RWPE1 (cell line): ENCODE data around the gene CYB5D1.
A peak's percentile ranks its signal among the peaks of the same experiment; 100 is the strongest.

Experiments
- CTCF ChIA-PET: fragments of 350-600 bp; sonication (Branson Sonifier 250); formaldehyde crosslinking; extraction: SDS; loops from one replicate; lab custom pipeline; 2021; lab: Yijun Ruan, JAX
- POLR2A ChIA-PET: fragments of 400-600 bp; formaldehyde crosslinking; extraction: SDS; loops from one replicate; lab custom pipeline; 2020; ENCODE audit warnings: antibody characterized with exemption; ENCODE audit not compliant: low non-redundant PET; lab: Yijun Ruan, JAX
- DNase-seq: peaks from one replicate; pipeline ENCODE4 v3.0.0; 2012; ENCODE audit warnings: low spot score
- H3K27ac ChIP-seq: fragments of 450-650 bp; 2 replicates; pipeline ENCODE4 v1.5.1; 2017
- CTCF ChIP-seq: fragments of 450-650 bp; conservative IDR thresholded peaks from 2 replicates; pipeline ENCODE4 v1.5.1; 2017; ENCODE audit warnings: low read depth, mild to moderate bottlenecking

Gene CYB5D1

GRCh38 chr17:7875804-7876370 lies 18.1 kb downstream of the CYB5D1 start:
- no peak for DNase-seq
- H3K27ac ChIP-seq: no peak overlapping the region
- no peak for TF ChIP-seq CTCF
- ChIA-PET POLR2A (no interaction called here), CTCF (no interaction called here)

DNA sequence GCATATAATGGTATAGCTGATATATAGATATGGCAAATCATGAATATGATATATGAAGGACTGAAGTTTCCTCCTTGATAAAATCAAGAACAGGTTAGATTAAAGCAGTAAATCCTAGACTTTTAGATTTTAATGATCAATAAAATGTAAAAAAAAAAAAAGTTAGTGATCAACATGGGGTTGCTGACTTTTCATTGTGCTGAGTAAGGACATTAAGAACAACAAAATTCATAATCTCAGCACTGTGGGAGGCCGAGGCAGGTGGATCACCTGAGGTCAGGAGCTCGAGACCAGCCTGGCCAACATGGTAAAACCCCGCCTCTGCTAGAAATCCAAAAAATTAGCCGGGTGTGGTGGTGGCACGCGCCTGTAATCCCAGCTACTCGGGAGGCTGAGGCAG lies 20.4 kb downstream of the CYB5D1 start:
- no peak for TF ChIP-seq CTCF
- DNase-seq: no peak
- no peak overlapping the region for H3K27ac ChIP-seq
- ChIA-PET CTCF (interaction anchor here (0.6 kb wide), 1 partner anchor 1143 kb away, joined by 3 read pairs; no protein-coding TSS in a partner anchor), POLR2A (no interaction called here)

DNA sequence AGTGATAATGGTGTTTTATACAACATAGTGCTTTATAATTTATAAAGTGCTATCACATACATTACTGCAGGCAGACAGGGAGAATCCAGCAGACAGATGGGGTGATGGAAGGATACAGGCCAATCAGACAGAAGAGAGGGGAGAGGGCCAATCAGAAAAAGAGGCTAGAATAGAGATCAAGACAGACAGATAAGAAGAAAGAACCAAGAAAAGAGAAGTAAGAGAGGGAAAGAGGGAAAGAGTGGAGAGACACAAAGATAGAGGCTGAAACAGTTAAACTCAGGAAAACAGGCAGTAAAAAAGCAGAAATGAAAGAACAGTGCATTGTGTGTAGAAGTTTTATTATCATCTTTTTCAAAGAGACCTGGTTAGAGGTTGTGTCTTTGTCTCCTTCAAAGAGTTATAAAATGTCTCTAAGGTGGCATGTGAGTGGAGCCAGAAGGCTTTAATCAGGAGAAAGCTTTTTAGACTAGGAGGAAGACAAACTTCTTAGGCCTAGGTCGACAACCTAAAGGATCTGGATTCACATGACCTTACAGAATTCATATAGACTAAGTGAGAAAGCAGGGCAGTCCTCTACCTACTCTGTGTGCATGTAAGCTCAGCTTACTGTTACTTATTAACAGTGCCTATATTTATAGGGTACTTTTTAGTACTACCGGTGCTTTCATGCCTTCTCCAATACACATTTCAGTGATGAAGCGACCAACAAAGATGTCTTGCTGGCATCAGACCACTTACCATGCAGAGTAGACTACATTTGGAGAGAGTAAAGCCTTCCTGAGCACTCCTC lies 22.5 kb downstream of the CYB5D1 start:
- no peak overlapping the region for H3K27ac ChIP-seq
- no peak for TF ChIP-seq CTCF
- DNase-seq: no peak
- CTCF ChIA-PET: no interaction called here
- POLR2A ChIA-PET: interaction anchor here (0.5 kb wide), 1 partner anchor 14 kb away, joined by 8 read pairs; no protein-coding TSS in a partner anchor

- POLR2A ChIA-PET: no interaction called here
- CTCF ChIA-PET: no interaction called here
- DNase-seq: no peak
- TF ChIP-seq CTCF: no peak
- H3K27ac ChIP-seq: peak overlapping the region; percentile 36
Measured at GRCh38 chr17:7881276-7882054, 23.7 kb downstream of the CYB5D1 start.

GRCh38 chr17:7882068-7882467 lies 24.3 kb downstream of the CYB5D1 start:
- POLR2A ChIA-PET: no interaction called here
- peak overlapping the region; percentile 36 for H3K27ac ChIP-seq
- TF ChIP-seq CTCF: no peak
- DNase-seq: no peak
- CTCF ChIA-PET: no interaction called here

GRCh38 chr17:7882629-7883028 lies 24.8 kb downstream of the CYB5D1 start:
- DNase-seq: no peak
- CTCF ChIA-PET: no interaction called here
- TF ChIP-seq CTCF: no peak
- no peak overlapping the region for H3K27ac ChIP-seq
- POLR2A ChIA-PET: no interaction called here
